A549 (cell line): Measurements from ENCODE around the gene ICAM5.

ENCODE experiments used
- CBX8 ChIP-seq: fragments of 200-600 bp; sonication (generic); IDR thresholded peaks from 2 replicates; pipeline ENCODE4 v1.6.1; 2016
- CTCF ChIP-seq: fragments of >200 bp; sonication (Bioruptor Twin); formaldehyde crosslinking; IDR thresholded peaks from 3 replicates; pipeline ENCODE4 v1.5.1; 2016
- HMGXB4 ChIP-seq: fragments of 250-450 bp; sonication (Bioruptor Pico); IDR thresholded peaks from 2 replicates; pipeline ENCODE4 v1.5.0; 2021; ENCODE audit warnings: mild to moderate bottlenecking, moderate library complexity, borderline replicate concordance
- POLR2A ChIP-seq: IDR thresholded peaks from 2 replicates; pipeline ENCODE4 v1.6.1; 2012; ENCODE audit warnings: mild to moderate bottlenecking, low read length
- RAD21 ChIP-seq, 2 experiments: fragments of >200 bp in 1 of 2; sonication (Bioruptor Twin) in 1 of 2; formaldehyde crosslinking in 1 of 2; IDR thresholded peaks in 1 of 2; conservative IDR thresholded peaks in 1 of 2; 2 replicates in 1 of 2; 3 replicates in 1 of 2; pipeline ENCODE4 v1.6.1; 2012 to 2018; ENCODE audit warnings: inconsistent platforms in 1 of 2

GRCh38 chr19:10285393-10285792, 4.4 kb upstream of the ICAM5 start:
- TF ChIP-seq HMGXB4 (no peak), CBX8 (no peak), RAD21 (conservative IDR thresholded peaks at IDR 0.05 in 1 of 2, IDR thresholded peaks at IDR 0.05 in 1 of 2) (no peak), POLR2A (no peak), CTCF (no peak)
